Spleen (tissue), 11 donors: Measurements from ENCODE around the gene MYO1D. TPM values are rescaled to one million over a fixed set of nuclear protein-coding genes. Genes with fewer than 3 reads are reported as not detected.
"Not testable (repeated sequence)": the region's sequence is repeated elsewhere in the genome, so short reads cannot be mapped to it uniquely, and the experiment has no call there.

Source experiments
- DNase-seq: peaks from one replicate; pipeline ENCODE4 v3.0.0-alpha.2; 2020
- H3K27ac ChIP-seq, 8 donors: fragments of 200-600 bp; sonication (generic) in 7 of 8; 1 replicate in 4 of 8; 2 replicates in 4 of 8; pipeline versions ENCODE4 v1.5.0 to v1.8.0; 2016 to 2021; ENCODE audit warnings: inconsistent platforms in 4 of 8, mild to moderate bottlenecking in 4 of 8, moderate library complexity in 1 of 8
- H3K27me3 ChIP-seq, 7 donors: fragments of 200-600 bp; sonication (generic) in 6 of 7; replicated peaks in 1 of 7; 1 replicate in 4 of 7; 2 replicates in 3 of 7; pipeline versions ENCODE4 v1.5.0 to v1.8.0; 2016 to 2021; ENCODE audit warnings: inconsistent platforms in 3 of 7, mild to moderate bottlenecking in 1 of 7
- H3K36me3 ChIP-seq, 6 donors: fragments of 200-600 bp; sonication (generic) in 5 of 6; 1 replicate in 4 of 6; 2 replicates in 2 of 6; pipeline versions ENCODE4 v1.5.0 to v1.8.0; 2016 to 2021; ENCODE audit warnings: inconsistent platforms in 2 of 6
- H3K4me1 ChIP-seq, 6 donors: fragments of 200-600 bp; sonication (generic) in 5 of 6; 1 replicate in 3 of 6; 2 replicates in 3 of 6; pipeline versions ENCODE4 v1.5.0 to v1.8.0; 2016 to 2021; ENCODE audit warnings: inconsistent platforms in 3 of 6
- H3K4me3 ChIP-seq, 8 donors: fragments of 200-600 bp; sonication (generic) in 7 of 8; 1 replicate in 4 of 8; 2 replicates in 4 of 8; pipeline versions ENCODE4 v1.5.0 to v1.8.0; 2016 to 2021; ENCODE audit warnings: inconsistent platforms in 4 of 8, mild to moderate bottlenecking in 4 of 8, moderate library complexity in 2 of 8
- H3K9me3 ChIP-seq, 8 donors: fragments of 200-600 bp; sonication (generic) in 7 of 8; 1 replicate in 4 of 8; 2 replicates in 4 of 8; pipeline versions ENCODE4 v1.5.0 to v1.8.0; 2016 to 2021; ENCODE audit warnings: inconsistent platforms in 4 of 8
- POLR2A ChIP-seq, 3 donors: fragments of 450-650 bp; IDR thresholded peaks; one replicate each; pipeline ENCODE4 v1.5.1; 2017; ENCODE audit warnings: antibody characterized with exemption in 3 of 3, mild to moderate bottlenecking in 1 of 3
- POLR2AphosphoS5 ChIP-seq, 3 donors: sonication (generic); formaldehyde crosslinking; IDR thresholded peaks; one replicate each; pipeline ENCODE4 v1.5.1; 2017; ENCODE audit warnings: antibody characterized with exemption in 3 of 3
- WGBS, 5 donors: extraction: QIAGEN DNeasy Blood & Tissue Kit in 3 of 5; methylation state at CpG; one replicate each; pipeline versions ENCODE4 v1.1.5 to v1.1.7; 2013 to 2018; 5-methylcytosine and 5-hydroxymethylcytosine counted together
- intact Hi-C: fragments of 100-400 bp; cut with DNase I; formaldehyde crosslinking; loops from one replicate; pipeline ENCODE4 v1.15.0; 2023; ENCODE audit warnings: low total_unique reads
- polyA plus RNA-seq, 3 donors: library from polyadenylated mRNA; stranded (reverse); fragments of 200-250 nt; gene quantifications; one replicate each; pipeline ENCODE4 v1.2.1, GENCODE V29; 2013
- total RNA-seq, 7 donors: library from RNA; depleted of rRNA in 3 of 7; stranded (reverse); fragments of >200 nt in 3 of 7; fragmentation: NEBNext Ultra II Directional in 4 of 7; extraction: Animal tissue kit (Norgen Biotek cat#: 25700) in 4 of 7; gene quantifications; one replicate each; pipeline versions ENCODE4 v1.1.0 to v1.2.1, GENCODE V29; 2016 to 2021
- TF ChIP-seq, protein P1 (sequence below), 11 experiments: fragments of 200-600 bp in 7 of 11; fragments of 450-650 bp in 4 of 11; sonication (generic) in 4 of 11; IDR thresholded peaks in 8 of 11; conservative IDR thresholded peaks in 3 of 11; 1 replicate in 7 of 11; 2 replicates in 4 of 11; pipeline versions ENCODE4 v1.4.0 to v1.8.0; 2016 to 2021; ENCODE audit warnings: antibody characterized with exemption in 11 of 11, inconsistent platforms in 4 of 11, mild to moderate bottlenecking in 1 of 11
- donor health status: healthy with polysubstance abuse.
- donor health status: DM: no; HTN: no; CAD: no; lungs with moderate emphysema.
- donor health status: DM: no; HTN: no; CAD: no.
- donor health status: Bipolar disorder and iron deficiency.
- donor health status: healthy.
- donor health status: DM: no; HTN: no; CAD: no.
- donor health status: DM: yes; HTN: yes; CAD: no.

MYO1D gene
- total and polyA plus RNA-seq, 10 donors: 2.3 to 36.4 (median 23.4) TPM

GRCh38 chr17:32741381-32741780, 135.5 kb downstream of the MYO1D start:
- TF ChIP-seq, protein P1, sequence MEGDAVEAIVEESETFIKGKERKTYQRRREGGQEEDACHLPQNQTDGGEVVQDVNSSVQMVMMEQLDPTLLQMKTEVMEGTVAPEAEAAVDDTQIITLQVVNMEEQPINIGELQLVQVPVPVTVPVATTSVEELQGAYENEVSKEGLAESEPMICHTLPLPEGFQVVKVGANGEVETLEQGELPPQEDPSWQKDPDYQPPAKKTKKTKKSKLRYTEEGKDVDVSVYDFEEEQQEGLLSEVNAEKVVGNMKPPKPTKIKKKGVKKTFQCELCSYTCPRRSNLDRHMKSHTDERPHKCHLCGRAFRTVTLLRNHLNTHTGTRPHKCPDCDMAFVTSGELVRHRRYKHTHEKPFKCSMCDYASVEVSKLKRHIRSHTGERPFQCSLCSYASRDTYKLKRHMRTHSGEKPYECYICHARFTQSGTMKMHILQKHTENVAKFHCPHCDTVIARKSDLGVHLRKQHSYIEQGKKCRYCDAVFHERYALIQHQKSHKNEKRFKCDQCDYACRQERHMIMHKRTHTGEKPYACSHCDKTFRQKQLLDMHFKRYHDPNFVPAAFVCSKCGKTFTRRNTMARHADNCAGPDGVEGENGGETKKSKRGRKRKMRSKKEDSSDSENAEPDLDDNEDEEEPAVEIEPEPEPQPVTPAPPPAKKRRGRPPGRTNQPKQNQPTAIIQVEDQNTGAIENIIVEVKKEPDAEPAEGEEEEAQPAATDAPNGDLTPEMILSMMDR (IDR thresholded peaks at IDR 0.05 in 8 of 11, conservative IDR thresholded peaks at IDR 0.05 in 3 of 11): no peak
- TF ChIP-seq POLR2A (IDR thresholded peaks at IDR 0.05) (no peak), POLR2AphosphoS5 (IDR thresholded peaks at IDR 0.05) (no peak)
- H3K9me3 ChIP-seq: no peaks in the 10 kb centered on the region
- no peak for DNase-seq
- intact Hi-C loops: no loop called here
- peaks cover 0 to 16% (median 7%) of the 10 kb centered on the region in 6 donors for H3K4me1 ChIP-seq
- H3K27ac ChIP-seq: no peak overlapping the region
- no peaks in the 10 kb centered on the region for H3K27me3 ChIP-seq
- H3K4me3 ChIP-seq: no peak overlapping the region
- H3K36me3 ChIP-seq: peaks cover 0 to 11% (median 0%) of the 10 kb centered on the region in 6 donors
- WGBS, 5 donors: 81 to 86% (median 85%) methylated on average over 1 of the region's 1 CpG

- Histone ChIP-seq H3K36me3 (peaks cover 0 to 11% (median 0%) of the 10 kb centered on the region in 6 donors), H3K27ac (no peak overlapping the region), H3K4me1 (peaks cover 0 to 16% (median 7%) of the 10 kb centered on the region in 6 donors), H3K27me3 (no peaks in the 10 kb centered on the region), H3K9me3 (no peaks in the 10 kb centered on the region), H3K4me3 (no peak overlapping the region)
- TF ChIP-seq, protein P1 (IDR thresholded peaks at IDR 0.05 in 8 of 11, conservative IDR thresholded peaks at IDR 0.05 in 3 of 11): no peak
- no peak for TF ChIP-seq POLR2A (IDR thresholded peaks at IDR 0.05)
- TF ChIP-seq POLR2AphosphoS5 (IDR thresholded peaks at IDR 0.05): no peak
- no peak for DNase-seq
- intact Hi-C loops: no loop called here
- 95 to 100% (median 96%) methylated on average over 2 of the region's 2 CpGs for WGBS, 5 donors
Measured at GRCh38 chr17:32739722-32740121, 137.2 kb downstream of the MYO1D start.

DNA sequence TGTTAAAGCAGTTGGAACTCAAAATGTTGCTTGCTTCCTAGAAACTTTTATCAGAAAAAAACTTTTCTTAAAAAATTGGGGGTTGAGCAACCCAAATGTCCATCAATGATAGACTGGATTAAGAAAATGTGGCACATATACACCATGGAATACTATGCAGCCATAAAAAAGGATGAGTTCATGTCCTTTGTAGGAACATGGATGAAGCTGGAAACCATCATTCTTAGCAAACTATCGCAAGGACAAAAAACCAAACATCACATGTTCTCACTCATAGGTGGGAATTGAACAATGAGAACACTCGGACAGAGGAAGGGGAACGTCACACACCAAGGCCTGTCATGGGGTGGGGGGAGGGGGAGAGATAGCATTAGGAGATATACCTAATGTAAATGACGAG, 137.8 kb downstream of the MYO1D start:
- intact Hi-C loops: not testable (repeated sequence)

DNA sequence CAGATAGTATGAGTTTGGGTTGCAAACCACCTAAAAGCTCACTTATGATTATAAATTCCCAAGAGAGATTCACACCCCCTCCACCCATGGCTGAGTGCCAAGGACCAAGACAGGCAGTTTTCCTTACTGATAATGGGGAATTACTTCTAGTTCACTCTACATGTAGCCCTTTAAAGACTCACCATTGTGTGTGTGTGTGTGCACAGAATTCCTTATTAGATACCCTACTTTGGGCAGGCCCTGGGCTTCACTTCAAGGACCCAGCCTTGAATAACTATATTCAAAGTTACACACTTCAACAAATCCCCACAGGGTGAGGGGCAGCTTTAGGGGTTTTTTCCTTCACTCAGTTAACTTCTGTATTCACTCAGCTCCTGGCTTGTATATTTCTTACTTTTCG, 143.5 kb downstream of the MYO1D start:
- H3K4me1 ChIP-seq: no peaks in the 10 kb centered on the region
- DNase-seq: no peak
- TF ChIP-seq POLR2AphosphoS5 (IDR thresholded peaks at IDR 0.05): no peak
- TF ChIP-seq, protein P1 (IDR thresholded peaks at IDR 0.05 in 8 of 11, conservative IDR thresholded peaks at IDR 0.05 in 3 of 11): no peak
- no peak for TF ChIP-seq POLR2A (IDR thresholded peaks at IDR 0.05)
- H3K27me3 ChIP-seq: no peaks in the 10 kb centered on the region
- H3K4me3 ChIP-seq: no peak overlapping the region
- peaks cover 0 to 18% (median 13%) of the 10 kb centered on the region in 8 donors for H3K9me3 ChIP-seq
- H3K27ac ChIP-seq: no peak overlapping the region
- intact Hi-C loops: no loop called here
- 75 to 96% (median 86%) methylated on average over 1 of the region's 1 CpG for WGBS, 5 donors
- peaks cover 0 to 26% (median 3%) of the 10 kb centered on the region in 6 donors for H3K36me3 ChIP-seq

More for the DNA sequence above, 137.8 kb downstream of the MYO1D start:
- 69 to 85% (median 72%) methylated on average over 3 to 4 of the region's 4 CpGs for WGBS, 5 donors
- H3K4me1 ChIP-seq: peaks cover 0 to 16% (median 7%) of the 10 kb centered on the region in 6 donors
- H3K36me3 ChIP-seq: peaks cover 0 to 11% (median 0%) of the 10 kb centered on the region in 6 donors
- not testable (repeated sequence) for DNase-seq, H3K9me3 ChIP-seq, H3K27me3 ChIP-seq, H3K4me3 ChIP-seq, H3K27ac ChIP-seq

DNA sequence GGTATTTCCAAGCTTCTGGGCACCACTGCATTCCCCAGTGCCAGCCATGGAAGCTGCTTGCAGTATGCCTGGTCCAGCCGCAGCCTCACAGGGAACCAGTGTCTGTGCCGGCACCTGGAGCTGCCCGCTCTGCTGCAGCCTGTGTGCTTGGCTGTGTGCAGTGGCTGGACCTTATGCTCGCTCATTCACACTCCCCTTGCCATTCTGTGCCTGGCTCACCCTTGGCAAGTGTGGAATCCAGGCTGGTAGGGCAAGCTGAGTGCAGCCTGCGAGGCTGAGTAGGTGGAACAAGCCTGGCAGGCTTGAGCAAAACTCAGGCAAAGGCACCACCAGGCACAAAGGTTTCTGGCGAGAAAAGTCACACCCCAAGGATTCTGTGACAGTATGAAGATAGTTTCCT, 144.0 kb downstream of the MYO1D start:
- H3K4me1 ChIP-seq: no peaks in the 10 kb centered on the region
- H3K27ac ChIP-seq: no peak overlapping the region
- H3K36me3 ChIP-seq: peaks cover 0 to 26% (median 3%) of the 10 kb centered on the region in 6 donors
- peaks cover 0 to 18% (median 13%) of the 10 kb centered on the region in 8 donors for H3K9me3 ChIP-seq
- H3K4me3 ChIP-seq: no peak overlapping the region
- intact Hi-C loops: no loop called here
- DNase-seq: no peak
- WGBS, 5 donors: 60 to 93% (median 79%) methylated on average over 3 to 6 of the region's 6 CpGs
- no peak for TF ChIP-seq POLR2A (IDR thresholded peaks at IDR 0.05)
- TF ChIP-seq, protein P1 (IDR thresholded peaks at IDR 0.05 in 8 of 11, conservative IDR thresholded peaks at IDR 0.05 in 3 of 11): no peak
- no peak for TF ChIP-seq POLR2AphosphoS5 (IDR thresholded peaks at IDR 0.05)
- no peaks in the 10 kb centered on the region for H3K27me3 ChIP-seq
